ENCODE data around the gene ANTXR1. TPM values are rescaled to one million over a fixed set of nuclear protein-coding genes. Genes with fewer than 3 reads are reported as not detected.

ANTXR1 gene
- total RNA-seq, 1 experiment from 2014 or later = 48.3 TPM

- CTCF ChIA-PET = no interaction called here
- Histone ChIP-seq H4K20me1 (ENCODE audit: insufficient read depth) (no peaks in the 10 kb centered on the region), H3F3A (ENCODE audit: insufficient read depth, low read depth) (no peaks in the 10 kb centered on the region), H3K4me1 (replicated peaks; ENCODE audit: insufficient read depth) (peaks cover 8% of the 10 kb centered on the region; the same call in 1 of the 2 replicates), H3K9me3 (ENCODE audit: insufficient read depth, low read depth) (no peaks in the 10 kb centered on the region), H3K27ac (no peak overlapping the region), H3K4me3 (no peak overlapping the region), H3K79me2 (ENCODE audit: low read depth) (no peaks in the 10 kb centered on the region), H2AFZ (no peak overlapping the region), H3K4me2 (no peak overlapping the region), H3K27me3 (ENCODE audit: insufficient read depth, low read depth) (no peaks in the 10 kb centered on the region), H3K9me2 (ENCODE audit: insufficient read depth) (no peaks in the 10 kb centered on the region), H3K36me3 (ENCODE audit: low read depth) (no peaks in the 10 kb centered on the region)
- BruUV-seq (replicated peaks) = no TSS peak
- POLR2A ChIA-PET (ENCODE audit: unreplicated experiment) = no interaction called here
- TF ChIP-seq EZH2 (IDR thresholded peaks at IDR 0.05; ENCODE audit: low read depth) (no peak), CTCF (conservative IDR thresholded peaks at IDR 0.05) (no peak)
- intact Hi-C loops (cut with micrococcal nuclease; ENCODE audit: unreplicated experiment) = no loop called here
- no peak for DNase-seq
These were observed 156.1 kb downstream of the ANTXR1 start for GRCh38 chr2:69168950-69169654.

- Histone ChIP-seq H3K27ac (no peak overlapping the region), H4K20me1 (ENCODE audit: insufficient read depth) (no peaks in the 10 kb centered on the region), H2AFZ (no peak overlapping the region), H3K4me1 (replicated peaks; ENCODE audit: insufficient read depth) (peaks cover 8% of the 10 kb centered on the region; the same call in 1 of the 2 replicates), H3K36me3 (ENCODE audit: low read depth) (no peaks in the 10 kb centered on the region), H3K9me2 (ENCODE audit: insufficient read depth) (no peaks in the 10 kb centered on the region), H3K4me3 (no peak overlapping the region), H3K4me2 (no peak overlapping the region), H3F3A (ENCODE audit: insufficient read depth, low read depth) (no peaks in the 10 kb centered on the region), H3K9me3 (ENCODE audit: insufficient read depth, low read depth) (no peaks in the 10 kb centered on the region), H3K79me2 (ENCODE audit: low read depth) (no peaks in the 10 kb centered on the region), H3K27me3 (ENCODE audit: insufficient read depth, low read depth) (no peaks in the 10 kb centered on the region)
- ChIA-PET POLR2A (ENCODE audit: unreplicated experiment) (no interaction called here), CTCF (interaction anchor here (0.7 kb wide), 1 partner anchor 136 kb away, joined by 3 read pairs; no protein-coding TSS in a partner anchor)
- no TSS peak for BruUV-seq (replicated peaks)
- TF ChIP-seq EZH2 (IDR thresholded peaks at IDR 0.05; ENCODE audit: low read depth) = no peak
- TF ChIP-seq CTCF (conservative IDR thresholded peaks at IDR 0.05) = no peak
- no peak for DNase-seq
- intact Hi-C loops (cut with micrococcal nuclease; ENCODE audit: unreplicated experiment) = no loop called here
These were observed 156.8 kb downstream of the ANTXR1 start for GRCh38 chr2:69169655-69170389.

- Histone ChIP-seq H3K9me2 (ENCODE audit: insufficient read depth) (no peaks in the 10 kb centered on the region), H3K4me1 (replicated peaks; ENCODE audit: insufficient read depth) (peaks cover 8% of the 10 kb centered on the region; the same call in 1 of the 2 replicates), H3F3A (ENCODE audit: insufficient read depth, low read depth) (no peaks in the 10 kb centered on the region), H3K4me2 (no peak overlapping the region), H3K79me2 (ENCODE audit: low read depth) (no peaks in the 10 kb centered on the region), H3K27ac (no peak overlapping the region), H3K4me3 (no peak overlapping the region), H2AFZ (no peak overlapping the region), H4K20me1 (ENCODE audit: insufficient read depth) (no peaks in the 10 kb centered on the region), H3K27me3 (ENCODE audit: insufficient read depth, low read depth) (no peaks in the 10 kb centered on the region), H3K36me3 (ENCODE audit: low read depth) (no peaks in the 10 kb centered on the region), H3K9me3 (ENCODE audit: insufficient read depth, low read depth) (no peaks in the 10 kb centered on the region)
- no peak for DNase-seq
- ChIA-PET CTCF (no interaction called here), POLR2A (ENCODE audit: unreplicated experiment) (no interaction called here)
- intact Hi-C loops (cut with micrococcal nuclease; ENCODE audit: unreplicated experiment) = no loop called here
- TF ChIP-seq CTCF (conservative IDR thresholded peaks at IDR 0.05) = no peak
- TF ChIP-seq EZH2 (IDR thresholded peaks at IDR 0.05; ENCODE audit: low read depth) = no peak
- BruUV-seq (replicated peaks) = no TSS peak
These were observed 157.7 kb downstream of the ANTXR1 start for GRCh38 chr2:69170661-69171060.
